Pancreas (tissue), 10 donors: Measurements from ENCODE around the gene OSCAR. TPM values are rescaled to one million over a fixed set of nuclear protein-coding genes. Genes with fewer than 3 reads are reported as not detected.
A peak's percentile ranks its signal among the peaks of the same experiment; 100 is the strongest.

ENCODE experiments used
- ATAC-seq, 4 donors: fragments of 200-7000 bp; cut with Tn5 transposase; one replicate each; pipeline versions ENCODE4 v1.8.0 to v1.9.1; 2020; ENCODE audit warnings: mild to moderate bottlenecking in 4 of 4, moderate library complexity in 4 of 4
- DNase-seq, 6 donors: peaks; one replicate each; pipeline ENCODE4 v3.0.0-alpha.2; 2020
- FAIRE-seq: peaks from 2 replicates; lab custom pipeline; 2012; peaks lifted over from hg19 to GRCh38; lab: Jason Lieb, UNC
- H3K27ac ChIP-seq, 4 donors: fragments of 200-600 bp; sonication (generic); 1 replicate in 3 of 4; 2 replicates in 1 of 4; pipeline versions ENCODE4 v1.5.0 to v1.8.0; 2020
- H3K27me3 ChIP-seq, 4 donors: fragments of 200-600 bp; one replicate each; pipeline ENCODE4 v1.8.0; 2021
- H3K36me3 ChIP-seq, 3 donors: fragments of 200-600 bp; sonication (generic) in 1 of 3; one replicate each; pipeline versions ENCODE4 v1.5.0 to v1.8.0; 2020 to 2021
- H3K4me1 ChIP-seq, 3 donors: fragments of 200-600 bp; one replicate each; pipeline ENCODE4 v1.8.0; 2021
- H3K4me3 ChIP-seq, 4 donors: fragments of 200-600 bp; sonication (generic) in 2 of 4; one replicate each; pipeline versions ENCODE4 v1.5.0 to v1.8.0; 2020 to 2021
- H3K9me3 ChIP-seq, 4 donors: fragments of 200-600 bp; one replicate each; pipeline ENCODE4 v1.8.0; 2021
- WGBS, 2 donors: extraction: QIAGEN DNeasy Blood & Tissue Kit; methylation state at CpG; one replicate each; pipeline ENCODE4 v1.1.7; 2013; 5-methylcytosine and 5-hydroxymethylcytosine counted together
- intact Hi-C, 3 donors: fragments of 100-400 bp; cut with DNase I; formaldehyde crosslinking; loops; one replicate each; pipeline versions ENCODE4 v1.11.1 to v1.14.2; 2022
- polyA plus RNA-seq, 2 donors: library from polyadenylated mRNA; stranded (reverse); fragments of 200-250 nt; gene quantifications; one replicate each; pipeline ENCODE4 v1.2.3, GENCODE V29; 2013
- total RNA-seq, 6 donors: library from RNA; stranded (reverse); fragmentation: NEBNext Ultra II Directional in 4 of 6; extraction: Animal tissue kit (Norgen Biotek cat#: 25700) in 4 of 6; gene quantifications; one replicate each; pipeline versions ENCODE4 v1.2.1 to v1.2.4, GENCODE V29; 2021 to 2023
- TF ChIP-seq, protein P1 (sequence below), 4 donors: fragments of 200-600 bp; sonication (generic) in 3 of 4; IDR thresholded peaks; one replicate each; pipeline versions ENCODE4 v1.5.0 to v1.8.0; 2021; ENCODE audit warnings: antibody characterized with exemption in 4 of 4
- donor health status: healthy with polysubstance abuse.
- donor health status: DM: no; HTN: no; CAD: no; lungs with moderate emphysema.
- donor health status: DM: no; HTN: no; CAD: no.
- donor health status: control.
- donor health status: control.
- donor health status: Bipolar disorder and iron deficiency.
- donor health status: DM: yes; HTN: yes; CAD: no.
- donor health status: DM: no; HTN: no; CAD: no.
- donor health status: DM: no; HTN: no; CAD: no.
- donor health status: DM: yes; HTN: yes; CAD: no.

The OSCAR gene, protein sequence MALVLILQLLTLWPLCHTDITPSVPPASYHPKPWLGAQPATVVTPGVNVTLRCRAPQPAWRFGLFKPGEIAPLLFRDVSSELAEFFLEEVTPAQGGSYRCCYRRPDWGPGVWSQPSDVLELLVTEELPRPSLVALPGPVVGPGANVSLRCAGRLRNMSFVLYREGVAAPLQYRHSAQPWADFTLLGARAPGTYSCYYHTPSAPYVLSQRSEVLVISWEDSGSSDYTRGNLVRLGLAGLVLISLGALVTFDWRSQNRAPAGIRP
- 1 to 10 TPM in 2 of 6 donors, under 1 TPM in 3, not detected in 1; 0.41 to 3.2 (median 0.84) TPM for total RNA-seq
- polyA plus RNA-seq: 1 to 10 TPM; 1.0 to 1.1 TPM

DNA sequence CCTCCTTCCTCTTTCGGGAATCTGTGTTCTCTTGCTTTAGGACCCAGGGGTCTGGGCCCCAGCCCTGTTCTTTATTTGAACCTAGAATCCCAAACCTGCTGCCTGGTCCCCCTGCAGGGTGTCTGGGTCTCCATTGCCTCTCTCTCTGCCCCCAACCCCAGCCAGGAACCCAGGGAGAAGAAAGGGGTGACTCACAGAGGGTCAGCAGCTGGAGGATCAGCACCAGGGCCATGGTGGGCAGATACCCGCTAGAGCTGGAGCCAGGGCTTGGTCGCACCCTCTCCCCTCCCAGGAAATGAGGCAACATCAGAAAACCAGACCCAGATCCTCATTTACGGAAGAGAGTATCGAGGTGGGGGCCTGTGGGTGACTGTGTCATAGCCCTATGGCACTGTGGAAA, at the start of gene OSCAR:
TSS of gene OSCAR (minus strand) at position 243 of the 400 bp plus-strand sequence. CDS start at position 232, 11 bp downstream.
- Histone ChIP-seq H3K27me3 (no peaks in the 10 kb centered on the region), H3K9me3 (no peaks in the 10 kb centered on the region), H3K4me3 (no peak within 1 kb of the TSS), H3K36me3 (no peaks in the 10 kb centered on the region), H3K4me1 (peaks cover 0 to 5% (median 0%) of the 10 kb centered on the region in 3 donors), H3K27ac (no peak within 1 kb of the TSS)
- TF ChIP-seq, protein P1, sequence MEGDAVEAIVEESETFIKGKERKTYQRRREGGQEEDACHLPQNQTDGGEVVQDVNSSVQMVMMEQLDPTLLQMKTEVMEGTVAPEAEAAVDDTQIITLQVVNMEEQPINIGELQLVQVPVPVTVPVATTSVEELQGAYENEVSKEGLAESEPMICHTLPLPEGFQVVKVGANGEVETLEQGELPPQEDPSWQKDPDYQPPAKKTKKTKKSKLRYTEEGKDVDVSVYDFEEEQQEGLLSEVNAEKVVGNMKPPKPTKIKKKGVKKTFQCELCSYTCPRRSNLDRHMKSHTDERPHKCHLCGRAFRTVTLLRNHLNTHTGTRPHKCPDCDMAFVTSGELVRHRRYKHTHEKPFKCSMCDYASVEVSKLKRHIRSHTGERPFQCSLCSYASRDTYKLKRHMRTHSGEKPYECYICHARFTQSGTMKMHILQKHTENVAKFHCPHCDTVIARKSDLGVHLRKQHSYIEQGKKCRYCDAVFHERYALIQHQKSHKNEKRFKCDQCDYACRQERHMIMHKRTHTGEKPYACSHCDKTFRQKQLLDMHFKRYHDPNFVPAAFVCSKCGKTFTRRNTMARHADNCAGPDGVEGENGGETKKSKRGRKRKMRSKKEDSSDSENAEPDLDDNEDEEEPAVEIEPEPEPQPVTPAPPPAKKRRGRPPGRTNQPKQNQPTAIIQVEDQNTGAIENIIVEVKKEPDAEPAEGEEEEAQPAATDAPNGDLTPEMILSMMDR (IDR thresholded peaks at IDR 0.05): no peak
- FAIRE-seq (no peak), DNase-seq (peak in 1 of 6 donors; percentile 17), ATAC-seq (no peak)
- intact Hi-C loops: no loop called here
- WGBS, 2 donors: 60 to 62% methylated on average over 5 of the region's 5 CpGs

DNA sequence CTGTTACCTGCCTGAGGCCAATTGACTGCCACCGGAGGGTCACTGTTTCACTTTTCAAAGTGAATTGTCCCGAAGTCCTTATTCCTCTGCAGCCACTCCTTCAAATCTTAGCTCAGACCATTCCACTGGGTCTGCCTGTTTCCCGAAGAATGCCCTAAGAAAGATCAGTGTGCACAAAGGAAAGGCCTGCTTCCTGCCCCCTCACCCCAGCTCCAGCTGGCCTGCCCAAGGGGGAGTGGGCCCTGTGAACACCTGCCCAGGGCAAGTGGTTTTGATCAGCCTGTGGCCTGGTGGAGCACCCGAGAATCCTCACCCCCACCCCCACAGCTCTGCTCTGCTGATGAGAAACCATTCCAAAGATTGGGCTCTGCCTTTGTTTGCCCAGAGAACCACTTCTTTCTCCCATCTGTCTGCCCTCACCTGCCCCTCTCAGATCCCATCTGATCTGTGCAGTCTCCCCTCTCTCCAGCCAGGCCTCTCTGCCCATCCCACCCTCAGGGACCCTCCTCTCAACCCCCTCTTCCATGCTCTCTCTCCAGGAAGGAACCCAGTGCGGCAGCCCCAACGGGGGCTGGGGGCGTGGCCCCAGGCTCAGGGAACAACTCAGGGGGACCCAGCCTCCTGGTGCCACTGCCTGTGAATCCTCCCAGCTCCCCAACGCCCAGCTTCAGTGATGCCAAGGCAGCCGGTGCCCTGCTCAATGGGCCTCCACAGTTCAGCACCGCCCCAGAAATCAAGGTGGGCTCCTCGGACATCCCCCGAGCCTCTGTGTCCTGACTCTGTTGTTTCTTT, 48.6 kb upstream of the OSCAR start:
- TF ChIP-seq, protein P1 (IDR thresholded peaks at IDR 0.05): no peak
- Histone ChIP-seq H3K4me1 (no peaks in the 10 kb centered on the region), H3K27me3 (no peaks in the 10 kb centered on the region), H3K9me3 (no peaks in the 10 kb centered on the region), H3K4me3 (no peak overlapping the region), H3K27ac (no peak overlapping the region), H3K36me3 (peaks cover 4 to 78% (median 63%) of the 10 kb centered on the region in 3 donors)
- DNase-seq: no peak
- no peak for ATAC-seq
- WGBS, 2 donors: 83 to 89% methylated on average over 12 of the region's 12 CpGs
- intact Hi-C loops: no loop called here
- no peak for FAIRE-seq

DNA sequence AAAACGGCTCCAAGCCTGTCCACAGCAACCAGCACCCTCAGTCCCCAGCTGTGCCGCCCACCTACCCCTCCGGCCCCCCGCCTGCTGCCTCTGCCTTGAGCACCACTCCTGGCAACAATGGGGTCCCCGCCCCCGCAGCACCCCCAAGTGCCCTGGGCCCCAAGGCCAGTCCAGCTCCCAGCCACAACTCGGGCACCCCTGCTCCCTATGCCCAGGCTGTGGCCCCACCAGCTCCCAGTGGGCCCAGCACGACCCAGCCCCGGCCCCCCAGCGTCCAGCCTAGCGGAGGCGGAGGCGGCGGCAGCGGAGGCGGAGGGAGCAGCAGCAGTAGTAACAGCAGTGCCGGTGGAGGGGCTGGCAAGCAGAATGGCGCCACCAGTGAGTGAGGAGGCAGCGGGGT, 47.6 kb upstream of the OSCAR start:
- 86 to 88% methylated on average over 11 to 19 of the region's 19 CpGs for WGBS, 2 donors
- ATAC-seq: no peak
- FAIRE-seq: no peak
- TF ChIP-seq, protein P1 (IDR thresholded peaks at IDR 0.05): no peak
- peak in 2 of 6 donors; percentile 54 to 84 for DNase-seq
- intact Hi-C loops: no loop called here
- Histone ChIP-seq H3K4me1 (no peaks in the 10 kb centered on the region), H3K36me3 (peaks cover 9 to 78% (median 61%) of the 10 kb centered on the region in 3 donors), H3K27me3 (no peaks in the 10 kb centered on the region), H3K9me3 (no peaks in the 10 kb centered on the region), H3K4me3 (no peak overlapping the region), H3K27ac (no peak overlapping the region)

DNA sequence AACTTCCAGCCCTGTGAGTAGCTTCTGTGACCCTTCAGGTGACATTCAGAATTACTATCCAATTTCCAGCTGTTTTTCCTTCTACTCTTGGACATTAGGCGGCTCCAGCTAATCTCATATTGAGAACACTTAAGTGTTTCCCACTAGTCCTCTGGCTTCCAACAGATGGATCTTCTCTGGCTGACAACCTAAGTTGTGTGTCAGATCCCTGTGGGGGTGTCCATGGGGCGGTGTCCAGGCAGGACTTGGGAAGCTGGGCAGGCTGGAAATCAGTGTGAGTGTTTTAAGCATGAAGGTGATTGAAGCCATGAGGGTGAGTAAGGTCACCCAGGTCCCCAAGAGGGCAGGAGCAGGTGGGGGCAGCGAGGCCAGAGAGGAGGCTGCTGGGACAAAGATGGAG, 47.1 kb upstream of the OSCAR start:
- Histone ChIP-seq H3K9me3 (no peaks in the 10 kb centered on the region), H3K4me1 (no peaks in the 10 kb centered on the region), H3K27me3 (no peaks in the 10 kb centered on the region), H3K36me3 (peaks cover 9 to 78% (median 61%) of the 10 kb centered on the region in 3 donors), H3K27ac (no peak overlapping the region), H3K4me3 (no peak overlapping the region)
- FAIRE-seq: no peak
- no peak for DNase-seq
- intact Hi-C loops: no loop called here
- WGBS, 2 donors: 90 to 94% methylated on average over 2 to 3 of the region's 3 CpGs
- TF ChIP-seq, protein P1 (IDR thresholded peaks at IDR 0.05): no peak
- ATAC-seq: peak in 2 of 4 donors; percentile 4 to 20
